Inflammatory macrophage treated with lipopolysaccharide for 1 hour (primary cell): Measurements from ENCODE around the gene SLC8A2.

Experiments
- DNase-seq, 2 donors: peaks; one replicate each; pipeline ENCODE4 v3.0.0-alpha.2; 2020 to 2022

Gene SLC8A2

GRCh38 chr19:47485210-47485609 is 13.5 kb upstream of the SLC8A2 start:
- no peak for DNase-seq

- DNase-seq, result peak; percentile 84 to 92
Measured at GRCh38 chr19:47483800-47484690, 12.4 kb upstream of the SLC8A2 start, which contains the start of gene KPTN. KPTN (minus strand) TSS chr19:47484219; CDS start chr19:47484160, 59 bp downstream.

GRCh38 chr19:47483200-47483599 is 11.5 kb upstream of the SLC8A2 start:
- DNase-seq, result no peak

- no peak for DNase-seq
Measured at GRCh38 chr19:47481460-47482052, 9.9 kb upstream of the SLC8A2 start.

GRCh38 chr19:47480658-47481057 is 9.0 kb upstream of the SLC8A2 start:
- DNase-seq, result no peak

- peak; percentile 12 to 48 for DNase-seq
Measured at GRCh38 chr19:47479701-47480503, 8.2 kb upstream of the SLC8A2 start.

- DNase-seq, result no peak
Measured at GRCh38 chr19:47476438-47476972, 4.8 kb upstream of the SLC8A2 start.

- DNase-seq, result peak; percentile 73 to 92
Measured at GRCh38 chr19:47475465-47475864, 3.8 kb upstream of the SLC8A2 start.

- DNase-seq, result no peak
Measured at GRCh38 chr19:47473336-47473735, 1.6 kb upstream of the SLC8A2 start.

GRCh38 chr19:47471381-47471732 is 336 bp downstream of the SLC8A2 start:
- DNase-seq, result no peak

- DNase-seq, result no peak
Measured at GRCh38 chr19:47470447-47471195, 1.1 kb downstream of the SLC8A2 start.

GRCh38 chr19:47469719-47470118 is 2.0 kb downstream of the SLC8A2 start:
- DNase-seq, result no peak

GRCh38 chr19:47469363-47469700 is 2.4 kb downstream of the SLC8A2 start:
- DNase-seq, result no peak

- DNase-seq, result no peak
Measured at GRCh38 chr19:47467914-47468313, 3.8 kb downstream of the SLC8A2 start.

GRCh38 chr19:47465957-47466356 is 5.7 kb downstream of the SLC8A2 start:
- DNase-seq, result no peak

GRCh38 chr19:47464675-47465419 is 6.8 kb downstream of the SLC8A2 start:
- DNase-seq, result no peak

GRCh38 chr19:47461876-47462275 is 9.8 kb downstream of the SLC8A2 start:
- no peak for DNase-seq

- no peak for DNase-seq
Measured at GRCh38 chr19:47459477-47459876, 12.2 kb downstream of the SLC8A2 start.

- no peak for DNase-seq
Measured at GRCh38 chr19:47458672-47459071, 13.0 kb downstream of the SLC8A2 start.

GRCh38 chr19:47456721-47457474 is 14.8 kb downstream of the SLC8A2 start:
- DNase-seq, result no peak

- DNase-seq, result no peak
Measured at GRCh38 chr19:47450478-47450877, 21.2 kb downstream of the SLC8A2 start.
